Karpas-422 (cell line): ENCODE measurements around the gene HIF1A. TPM values are rescaled to one million over a fixed set of nuclear protein-coding genes. Genes with fewer than 3 reads are reported as not detected.
"Not testable (repeated sequence)": the region's sequence is repeated elsewhere in the genome, so short reads cannot be mapped to it uniquely, and the experiment has no call there.

ENCODE experiments used
- DNase-seq: peaks from one replicate; pipeline ENCODE4 v3.0.0-alpha.2; 2015
- H2AFZ ChIP-seq: fragments of 200-600 bp; sonication (generic); 2 replicates; pipeline ENCODE4 v1.6.1; 2014; ENCODE audit warnings: antibody characterized with exemption, low read length, mixed read lengths
- H3K27ac ChIP-seq: fragments of 200-600 bp; sonication (generic); 2 replicates; pipeline ENCODE4 v1.5.1; 2014; ENCODE audit warnings: mild to moderate bottlenecking, low read length, moderate library complexity
- H3K27me3 ChIP-seq: fragments of 200-600 bp; sonication (generic); 2 replicates; pipeline ENCODE4 v1.6.1; 2014; ENCODE audit warnings: low read length, mixed read lengths
- H3K36me3 ChIP-seq: fragments of 200-600 bp; sonication (generic); 2 replicates; pipeline ENCODE4 v1.6.1; 2014; ENCODE audit warnings: low read length, mixed read lengths; ENCODE audit not compliant: insufficient read depth
- H3K4me1 ChIP-seq: fragments of 200-600 bp; sonication (generic); 2 replicates; pipeline ENCODE4 v1.6.1; 2014; ENCODE audit warnings: mild to moderate bottlenecking, low read length, mixed read lengths
- H3K4me2 ChIP-seq: fragments of 200-600 bp; sonication (generic); 2 replicates; pipeline ENCODE4 v1.6.1; 2014; ENCODE audit warnings: low read length, low read depth, mild to moderate bottlenecking; ENCODE audit not compliant: poor library complexity, severe bottlenecking
- H3K4me3 ChIP-seq: fragments of 200-600 bp; sonication (generic); 2 replicates; pipeline ENCODE4 v1.5.1; 2014; ENCODE audit warnings: mild to moderate bottlenecking, antibody characterized with exemption, low read length, mixed read lengths
- H3K79me2 ChIP-seq: fragments of 200-600 bp; sonication (generic); 2 replicates; pipeline ENCODE4 v1.6.1; 2014; ENCODE audit warnings: mild to moderate bottlenecking, low read length, mixed read lengths
- H3K9ac ChIP-seq: fragments of 200-600 bp; sonication (generic); 2 replicates; pipeline ENCODE4 v1.6.0; 2014; ENCODE audit warnings: low read length
- H3K9me2 ChIP-seq: fragments of 200-600 bp; sonication (generic), shearing (Covaris generic); replicated peaks from 2 replicates; pipeline ENCODE4 v1.6.0; 2014; ENCODE audit warnings: mild to moderate bottlenecking, low read length, moderate library complexity; ENCODE audit not compliant: insufficient read depth
- H3K9me3 ChIP-seq: fragments of 300-700, 200-600 bp; sonication (generic); 2 replicates; pipeline ENCODE4 v1.6.1; 2014; ENCODE audit warnings: low read length, mixed read lengths
- H4K20me1 ChIP-seq: fragments of 200-600 bp; sonication (generic); 2 replicates; pipeline ENCODE4 v1.6.1; 2014; ENCODE audit warnings: mild to moderate bottlenecking, antibody characterized with exemption, low read length, low read depth; ENCODE audit not compliant: insufficient read depth
- total RNA-seq: library from RNA; depleted of rRNA; stranded (reverse); fragments of >200 nt; shearing (Covaris generic); gene quantifications from 2 replicates; pipeline ENCODE4 v1.2.3, GENCODE V29; 2014; ENCODE audit warnings: low replicate concordance

Gene HIF1A
- total RNA-seq, 1 experiment from 2014 or later: 233 TPM

DNA sequence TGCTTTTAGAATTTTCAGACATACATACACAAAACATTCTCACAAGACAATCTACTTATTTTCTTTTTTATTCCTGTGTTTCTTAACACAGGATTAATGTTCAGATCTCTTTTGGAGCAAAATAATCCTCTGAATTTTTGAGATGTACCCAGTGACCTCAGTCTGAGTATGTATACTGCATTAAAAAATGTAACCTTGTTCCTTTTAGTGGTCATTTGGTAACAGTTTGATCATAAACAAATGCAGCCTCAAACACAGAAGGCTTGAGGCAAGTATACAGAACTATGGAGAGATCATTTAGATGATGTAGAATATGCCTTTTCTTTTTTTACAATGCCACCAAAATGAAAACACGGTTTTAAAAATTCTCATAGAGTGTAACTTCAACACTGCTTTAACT is 9.7 kb downstream of the HIF1A start:
- Histone ChIP-seq H3K27ac (peak overlapping the region; percentile 55; the same call in 1 of the 2 replicates), H3K4me1 (peaks cover 65% of the 10 kb centered on the region), H3K9me3 (no peaks in the 10 kb centered on the region), H3K36me3 (peaks cover 30% of the 10 kb centered on the region), H3K79me2 (peaks cover 92% of the 10 kb centered on the region), H3K27me3 (no peaks in the 10 kb centered on the region), H3K4me2 (no peak overlapping the region), H2AFZ (no peak overlapping the region), H3K9me2 (no peaks in the 10 kb centered on the region), H3K9ac (no peak overlapping the region), H4K20me1 (peaks cover 54% of the 10 kb centered on the region), H3K4me3 (no peak overlapping the region)
- DNase-seq: no peak

- Histone ChIP-seq H3K79me2 (peaks cover 92% of the 10 kb centered on the region), H3K27ac (peak overlapping the region; percentile 55), H3K4me2 (no peak overlapping the region), H4K20me1 (peaks cover 50% of the 10 kb centered on the region), H3K27me3 (no peaks in the 10 kb centered on the region), H2AFZ (no peak overlapping the region), H3K36me3 (peaks cover 22% of the 10 kb centered on the region), H3K9me3 (no peaks in the 10 kb centered on the region), H3K4me3 (no peak overlapping the region), H3K9ac (no peak overlapping the region), H3K9me2 (no peaks in the 10 kb centered on the region), H3K4me1 (peaks cover 65% of the 10 kb centered on the region)
- DNase-seq: no peak
Observed at GRCh38 chr14:61706096-61706690, 10.9 kb downstream of the HIF1A start.

GRCh38 chr14:61707774-61708173 is 12.5 kb downstream of the HIF1A start:
- peaks cover 60% of the 10 kb centered on the region for H4K20me1 ChIP-seq
- H3K36me3 ChIP-seq: peaks cover 22% of the 10 kb centered on the region
- not testable (repeated sequence) for H3K9me2 ChIP-seq, DNase-seq, H2AFZ ChIP-seq, H3K27me3 ChIP-seq, H3K4me3 ChIP-seq, H3K9me3 ChIP-seq, H3K4me2 ChIP-seq, H3K27ac ChIP-seq, H3K9ac ChIP-seq
- peaks cover 67% of the 10 kb centered on the region for H3K4me1 ChIP-seq
- peaks cover 92% of the 10 kb centered on the region for H3K79me2 ChIP-seq

DNA sequence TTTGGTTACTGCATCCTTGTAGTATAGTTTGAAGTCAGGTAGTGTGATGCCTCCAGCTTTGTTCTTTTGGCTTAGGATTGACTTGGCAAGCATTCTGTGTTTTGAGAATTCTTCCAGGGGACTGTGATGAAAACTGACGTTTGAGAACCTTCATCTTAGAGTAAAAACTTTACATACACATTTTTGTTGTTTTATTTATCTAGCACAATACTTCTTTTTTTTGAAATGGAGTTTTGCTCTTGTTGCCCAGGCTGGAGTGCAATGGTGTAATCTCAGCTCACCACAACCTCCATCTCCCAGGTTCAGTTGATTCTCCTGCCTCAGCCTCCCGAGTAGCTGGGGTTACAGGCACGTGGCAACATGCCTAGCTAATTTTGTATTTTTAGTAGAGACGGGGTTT is 13.4 kb downstream of the HIF1A start:
- peaks cover 92% of the 10 kb centered on the region for H3K79me2 ChIP-seq
- peaks cover 67% of the 10 kb centered on the region for H3K4me1 ChIP-seq
- not testable (repeated sequence) for H3K9me2 ChIP-seq, H3K9ac ChIP-seq, DNase-seq, H3K9me3 ChIP-seq, H3K27me3 ChIP-seq, H2AFZ ChIP-seq, H3K4me3 ChIP-seq
- H3K36me3 ChIP-seq: peaks cover 22% of the 10 kb centered on the region
- peak overlapping the region; percentile 25 for H3K4me2 ChIP-seq
- peaks cover 61% of the 10 kb centered on the region for H4K20me1 ChIP-seq
- H3K27ac ChIP-seq: peak overlapping the region; percentile 60; the same call in 1 of the 2 replicates

GRCh38 chr14:61710853-61711817 is 15.8 kb downstream of the HIF1A start:
- no peak overlapping the region for H3K9ac ChIP-seq
- H4K20me1 ChIP-seq: peaks cover 53% of the 10 kb centered on the region
- no peak overlapping the region for H2AFZ ChIP-seq
- peaks cover 77% of the 10 kb centered on the region for H3K4me1 ChIP-seq
- H3K4me3 ChIP-seq: no peak overlapping the region
- H3K27ac ChIP-seq: peak overlapping the region; percentile 60
- peak overlapping the region; percentile 25 for H3K4me2 ChIP-seq
- H3K36me3 ChIP-seq: peaks cover 5% of the 10 kb centered on the region
- H3K79me2 ChIP-seq: peaks cover 92% of the 10 kb centered on the region
- no peaks in the 10 kb centered on the region for H3K9me2 ChIP-seq
- peak; percentile 66 for DNase-seq
- no peaks in the 10 kb centered on the region for H3K27me3 ChIP-seq
- no peaks in the 10 kb centered on the region for H3K9me3 ChIP-seq

DNA sequence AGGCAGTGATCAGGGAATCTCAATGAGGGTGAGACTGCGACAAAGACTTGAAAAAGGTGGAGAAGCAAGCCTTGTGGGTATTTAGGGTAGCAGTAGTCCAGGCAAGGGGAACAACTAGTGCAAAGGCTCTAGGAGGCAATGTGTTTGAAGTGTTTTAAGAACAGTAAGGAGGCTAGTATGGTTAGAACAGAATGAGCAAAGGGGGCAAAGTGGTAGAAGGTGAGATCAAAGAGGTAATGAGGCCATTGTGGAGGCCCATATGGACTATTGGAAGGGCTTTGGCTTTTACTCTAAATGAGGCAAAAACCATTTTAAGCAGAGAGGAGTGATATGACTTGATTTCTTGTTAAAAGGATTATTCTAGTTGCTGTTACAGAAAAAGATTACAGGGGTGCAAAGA is 16.8 kb downstream of the HIF1A start:
- peaks cover 87% of the 10 kb centered on the region for H3K4me1 ChIP-seq
- no peak for DNase-seq
- H3K36me3 ChIP-seq: no peaks in the 10 kb centered on the region; the same call in 1 of the 2 replicates
- no peaks in the 10 kb centered on the region for H3K9me2 ChIP-seq
- H3K79me2 ChIP-seq: peaks cover 92% of the 10 kb centered on the region
- H3K4me3 ChIP-seq: no peak overlapping the region
- H3K27ac ChIP-seq: peak overlapping the region; percentile 60
- H3K4me2 ChIP-seq: peak overlapping the region; percentile 25
- no peak overlapping the region for H2AFZ ChIP-seq
- no peaks in the 10 kb centered on the region for H3K9me3 ChIP-seq
- peak overlapping the region; percentile 1; the same call in 1 of the 2 replicates for H3K9ac ChIP-seq
- peaks cover 51% of the 10 kb centered on the region for H4K20me1 ChIP-seq
- no peaks in the 10 kb centered on the region for H3K27me3 ChIP-seq

DNA sequence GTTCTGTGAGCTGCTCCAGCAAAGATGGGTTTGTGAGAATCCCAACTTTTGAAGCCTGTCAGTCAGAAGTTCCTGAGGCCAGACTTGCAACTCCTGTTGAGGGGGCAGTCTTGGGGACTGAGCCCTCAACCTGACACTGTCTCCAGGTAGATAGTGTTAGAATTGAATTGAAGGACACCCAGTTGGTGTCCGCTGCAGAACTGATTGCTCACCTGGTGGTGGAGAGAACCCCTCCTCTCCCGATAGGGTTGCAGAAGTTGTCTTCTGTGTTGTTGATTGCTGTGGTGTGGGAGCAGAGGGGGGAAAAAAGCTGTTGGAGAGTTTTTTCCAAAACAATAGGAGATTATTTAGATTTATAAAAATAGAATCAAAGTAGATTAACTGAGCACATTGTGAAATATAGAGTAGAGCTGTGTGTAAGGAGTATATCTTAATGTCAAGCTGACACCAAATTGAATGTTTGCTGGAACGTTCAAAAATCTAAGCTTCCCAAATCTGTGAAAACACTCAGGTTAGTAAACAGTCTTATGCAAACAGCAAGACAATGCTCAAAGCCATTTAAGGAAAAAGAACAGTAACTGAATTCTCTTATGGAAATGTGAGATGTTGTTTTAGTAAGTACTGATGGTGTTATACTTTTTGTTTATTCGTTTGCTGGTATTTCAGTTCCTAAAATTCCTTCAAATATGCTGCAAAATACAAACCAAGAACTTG is 18.6 kb downstream of the HIF1A start:
- peak overlapping the region; percentile 22 for H3K4me2 ChIP-seq
- H3K4me1 ChIP-seq: peaks cover 100% of the 10 kb centered on the region

More for the DNA sequence above, 18.6 kb downstream of the HIF1A start:
- no peak for DNase-seq
- H3K27me3 ChIP-seq: no peaks in the 10 kb centered on the region
- no peaks in the 10 kb centered on the region for H3K9me2 ChIP-seq
- no peak overlapping the region for H3K9ac ChIP-seq
- peak overlapping the region; percentile 60 for H3K27ac ChIP-seq
- H4K20me1 ChIP-seq: peaks cover 67% of the 10 kb centered on the region
- H3K4me3 ChIP-seq: no peak overlapping the region
- no peak overlapping the region for H2AFZ ChIP-seq
- H3K36me3 ChIP-seq: peaks cover 2% of the 10 kb centered on the region; the same call in 1 of the 2 replicates
- H3K9me3 ChIP-seq: no peaks in the 10 kb centered on the region
- peaks cover 100% of the 10 kb centered on the region for H3K79me2 ChIP-seq
